CD4-positive, alpha-beta T cell (primary cell): ENCODE data around the gene NR0B2. TPM values are rescaled to one million over a fixed set of nuclear protein-coding genes. Genes with fewer than 3 reads are reported as not detected.

Experiments
- ATAC-seq: fragments of 200-7000 bp; cut with Tn5 transposase; one replicate; pipeline ENCODE4 v1.10.0; 2022; ENCODE audit warnings: mild to moderate bottlenecking; ENCODE audit not compliant: poor library complexity
- CTCF ChIA-PET: fragments of 350-600 bp; sonication (Branson Sonifier 250); formaldehyde crosslinking; loops from one replicate; lab custom pipeline; 2021; ENCODE audit warnings: antibody characterized with exemption, inconsistent platforms; lab: Charles Lee
- POLR2A ChIA-PET: fragments of 350-600 bp; sonication (Branson Sonifier 250); formaldehyde crosslinking; loops from one replicate; lab custom pipeline; 2021; ENCODE audit warnings: antibody characterized with exemption, inconsistent platforms; lab: Charles Lee
- DNase-seq, 14 experiments: peaks; one replicate each; pipeline ENCODE4 v3.0.0-alpha.2; 2013 to 2020; ENCODE audit warnings: mixed read lengths in 2 of 14
- H3K27ac ChIP-seq, 2 donors: one replicate each; pipeline versions ENCODE4 v1.5.1 to v1.7.0; 2013; ENCODE audit warnings: low read length in 2 of 2, low read depth in 1 of 2, mild to moderate bottlenecking in 1 of 2
- H3K27me3 ChIP-seq, 2 experiments: 1 replicate in 1 of 2; 2 replicates in 1 of 2; pipeline versions ENCODE4 v1.6.1 to v1.7.0; 2013; ENCODE audit warnings: low read length in 2 of 2, control low read depth in 1 of 2, mild to moderate bottlenecking in 1 of 2, moderate library complexity in 1 of 2; ENCODE audit not compliant: insufficient read depth in 2 of 2, control insufficient read depth in 1 of 2
- H3K36me3 ChIP-seq: one replicate; pipeline ENCODE4 v1.6.1; 2013; ENCODE audit warnings: low read length, control low read depth; ENCODE audit not compliant: insufficient read depth
- H3K4me1 ChIP-seq: one replicate; pipeline ENCODE4 v1.6.1; 2013; ENCODE audit warnings: low read length, control low read depth; ENCODE audit not compliant: insufficient read depth
- H3K4me3 ChIP-seq: one replicate; pipeline ENCODE4 v1.5.1; 2013; ENCODE audit warnings: mild to moderate bottlenecking, low read length, moderate library complexity
- H3K9me3 ChIP-seq, 2 experiments: 1 replicate in 1 of 2; 2 replicates in 1 of 2; pipeline versions ENCODE4 v1.6.1 to v1.7.0; 2013; ENCODE audit warnings: low read length in 2 of 2, mild to moderate bottlenecking in 2 of 2, control low read depth in 1 of 2, moderate library complexity in 1 of 2; ENCODE audit not compliant: control insufficient read depth in 1 of 2, insufficient read depth in 1 of 2
- H3K27ac Mint-ChIP-seq: one replicate; pipeline ENCODE4 v1.8.0; 2020; ENCODE audit warnings: mixed read lengths
- H3K27me3 Mint-ChIP-seq: one replicate; pipeline ENCODE4 v1.8.0; 2021; ENCODE audit warnings: mixed read lengths
- H3K36me3 Mint-ChIP-seq: one replicate; pipeline ENCODE4 v1.8.0; 2021; ENCODE audit warnings: low read depth, mixed read lengths
- H3K4me1 Mint-ChIP-seq: one replicate; pipeline ENCODE4 v1.8.0; 2021; ENCODE audit warnings: low read depth, mixed read lengths
- H3K4me3 Mint-ChIP-seq: one replicate; pipeline ENCODE4 v1.8.0; 2020; ENCODE audit warnings: mild to moderate bottlenecking, mixed read lengths
- H3K9me3 Mint-ChIP-seq: one replicate; pipeline ENCODE4 v1.8.0; 2020; ENCODE audit warnings: mixed read lengths
- CTCF ChIP-seq: fragments of 200-600 bp; IDR thresholded peaks from one replicate; pipeline ENCODE4 v1.8.0; 2022; ENCODE audit warnings: antibody characterized with exemption, mild to moderate bottlenecking
- intact Hi-C, 2 experiments: fragments of 100-400 bp; cut with DNase I in 1 of 2; cut with micrococcal nuclease in 1 of 2; formaldehyde crosslinking; loops; one replicate each; pipeline versions ENCODE4 v1.15.1 to v1.9.0; 2023 to 2025; cut with DNase I, micrococcal nuclease
- total RNA-seq, 174 experiments: library from RNA in 2 of 174; stranded (reverse) in 2 of 174; gene quantifications; one replicate each; pipeline ENCODE4 v1.2.3 and lab custom pipeline; 2021 to 2026

Gene NR0B2
- total RNA-seq, 2 experiments from 2014 or later: not detected

GRCh38 chr1:26932531-26932930, 18.8 kb upstream of the NR0B2 start:
- Mint-ChIP-seq H3K27me3 (no peaks in the 10 kb centered on the region), H3K4me1 (no peaks in the 10 kb centered on the region), H3K9me3 (no peaks in the 10 kb centered on the region), H3K27ac (no peak overlapping the region), H3K36me3 (peaks cover 64% of the 10 kb centered on the region), H3K4me3 (no peak overlapping the region)
- intact Hi-C loops: no loop called here
- H3K36me3 ChIP-seq: peaks cover 48% of the 10 kb centered on the region
- no peaks in the 10 kb centered on the region for H3K27me3 ChIP-seq
- no peak overlapping the region for H3K4me3 ChIP-seq
- no peaks in the 10 kb centered on the region for H3K4me1 ChIP-seq
- H3K9me3 ChIP-seq: no peaks in the 10 kb centered on the region
- CTCF ChIA-PET: no interaction called here
- DNase-seq (peak in 2 of 14 experiments; percentile 13 to 34), ATAC-seq (no peak)
- no peak for TF ChIP-seq CTCF
- POLR2A ChIA-PET: interaction anchor here (1.7 kb wide), 1 partner anchor 11 kb away, joined by 3 read pairs; the partner anchor contains the start of gene NUDC
- no peak overlapping the region for H3K27ac ChIP-seq

- Histone ChIP-seq H3K4me3 (no peak overlapping the region), H3K4me1 (peaks cover 28% of the 10 kb centered on the region), H3K9me3 (no peaks in the 10 kb centered on the region), H3K27me3 (no peaks in the 10 kb centered on the region), H3K27ac (no peak overlapping the region), H3K36me3 (peaks cover 44% of the 10 kb centered on the region)
- Mint-ChIP-seq H3K27me3 (no peaks in the 10 kb centered on the region), H3K27ac (peak overlapping the region; percentile 90), H3K4me1 (peaks cover 40% of the 10 kb centered on the region), H3K36me3 (peaks cover 59% of the 10 kb centered on the region), H3K9me3 (no peaks in the 10 kb centered on the region), H3K4me3 (peak overlapping the region; percentile 91)
- intact Hi-C loops: loop anchor here in 1 of 2 experiments (5.0 kb wide), 1 partner anchor 309 kb away; the partner anchor contains the start of gene WDTC1
- ATAC-seq: no peak
- POLR2A ChIA-PET: interaction anchor here (0.8 kb wide), 1 partner anchor 24 kb away, joined by 3 read pairs; no protein-coding TSS in a partner anchor
- no peak for TF ChIP-seq CTCF
- DNase-seq: no peak
- CTCF ChIA-PET: no interaction called here
Observed at GRCh38 chr1:26923711-26924110, 9.9 kb upstream of the NR0B2 start.

- intact Hi-C loops: loop anchor here in 1 of 2 experiments (1.0 to 5.0 kb wide), 2 partner anchors 23 to 309 kb away; partner anchors contain the start of genes GPATCH3 and WDTC1
- peak overlapping the region; percentile 91 for H3K4me3 Mint-ChIP-seq
- Histone ChIP-seq H3K36me3 (peaks cover 37% of the 10 kb centered on the region), H3K4me3 (no peak overlapping the region), H3K9me3 (no peaks in the 10 kb centered on the region), H3K4me1 (peaks cover 28% of the 10 kb centered on the region), H3K27ac (no peak overlapping the region), H3K27me3 (no peaks in the 10 kb centered on the region)
- H3K4me1 Mint-ChIP-seq: peaks cover 40% of the 10 kb centered on the region
- no peaks in the 10 kb centered on the region for H3K27me3 Mint-ChIP-seq
- peak overlapping the region; percentile 90 for H3K27ac Mint-ChIP-seq
- ChIA-PET POLR2A (no interaction called here), CTCF (no interaction called here)
- DNase-seq (no peak), ATAC-seq (no peak)
- no peak for TF ChIP-seq CTCF
- H3K36me3 Mint-ChIP-seq: peaks cover 51% of the 10 kb centered on the region
- no peaks in the 10 kb centered on the region for H3K9me3 Mint-ChIP-seq
Observed at GRCh38 chr1:26922901-26923300, 9.1 kb upstream of the NR0B2 start.
